Subcutaneous abdominal adipose tissue (tissue), 5 donors: ENCODE results near the gene ARMC5.

ENCODE experiments used
- H3K27ac ChIP-seq: one replicate; pipeline ENCODE4 v1.7.0; 2013; ENCODE audit warnings: low read depth, mild to moderate bottlenecking, inconsistent platforms, low read length, moderate library complexity
- H3K27me3 ChIP-seq, 5 donors: one replicate each; pipeline ENCODE4 v1.7.0; 2013; ENCODE audit warnings: low read length in 5 of 5, inconsistent platforms in 1 of 5; ENCODE audit not compliant: control insufficient read depth in 5 of 5, insufficient read depth in 4 of 5
- H3K36me3 ChIP-seq, 5 donors: one replicate each; pipeline ENCODE4 v1.7.0; 2013; ENCODE audit warnings: low read length in 5 of 5; ENCODE audit not compliant: control insufficient read depth in 5 of 5, insufficient read depth in 5 of 5
- H3K4me1 ChIP-seq, 5 donors: one replicate each; pipeline ENCODE4 v1.7.0; 2013; ENCODE audit warnings: low read length in 5 of 5, mild to moderate bottlenecking in 3 of 5, moderate library complexity in 1 of 5; ENCODE audit not compliant: control insufficient read depth in 5 of 5, insufficient read depth in 5 of 5
- H3K4me3 ChIP-seq, 5 donors: one replicate each; pipeline ENCODE4 v1.7.0; 2013; ENCODE audit warnings: low read length in 5 of 5, low read depth in 1 of 5
- H3K9ac ChIP-seq, 5 donors: one replicate each; pipeline ENCODE4 v1.7.0; 2013; ENCODE audit warnings: low read length in 5 of 5, mild to moderate bottlenecking in 4 of 5, moderate library complexity in 3 of 5
- H3K9me3 ChIP-seq, 5 donors: one replicate each; pipeline ENCODE4 v1.7.0; 2013; ENCODE audit warnings: low read length in 5 of 5; ENCODE audit not compliant: control insufficient read depth in 5 of 5
- donor health status: healthy.
- donor health status: healthy.
- donor health status: healthy.
- donor health status: healthy.
- donor health status: healthy.

The ARMC5 gene

GRCh38 chr16:31485571-31485970, 26.3 kb downstream of the ARMC5 start:
- Histone ChIP-seq H3K4me3 (no peak overlapping the region), H3K27ac (no peak overlapping the region), H3K36me3 (peaks cover 0 to 10% (median 9%) of the 10 kb centered on the region in 5 donors), H3K4me1 (peaks cover 3 to 26% (median 22%) of the 10 kb centered on the region in 5 donors), H3K9me3 (no peaks in the 10 kb centered on the region), H3K9ac (no peak overlapping the region), H3K27me3 (peaks cover 9 to 32% (median 30%) of the 10 kb centered on the region in 5 donors)

GRCh38 chr16:31486045-31486444, 26.7 kb downstream of the ARMC5 start:
- peaks cover 0 to 15% (median 13%) of the 10 kb centered on the region in 5 donors for H3K36me3 ChIP-seq
- peaks cover 3 to 22% (median 18%) of the 10 kb centered on the region in 5 donors for H3K4me1 ChIP-seq
- peaks cover 9 to 32% (median 30%) of the 10 kb centered on the region in 5 donors for H3K27me3 ChIP-seq
- no peak overlapping the region for H3K9ac ChIP-seq
- no peak overlapping the region for H3K4me3 ChIP-seq
- H3K27ac ChIP-seq: no peak overlapping the region
- no peaks in the 10 kb centered on the region for H3K9me3 ChIP-seq

- Histone ChIP-seq H3K4me3 (peak overlapping the region in 4 of 5 donors; percentile 65 to 77 (median 73)), H3K4me1 (peaks cover 3 to 21% (median 18%) of the 10 kb centered on the region in 5 donors), H3K27me3 (peaks cover 6 to 32% (median 30%) of the 10 kb centered on the region in 5 donors), H3K27ac (no peak overlapping the region), H3K36me3 (peaks cover 0 to 26% (median 22%) of the 10 kb centered on the region in 5 donors), H3K9me3 (no peaks in the 10 kb centered on the region), H3K9ac (peak overlapping the region in 3 of 5 donors; percentile 15 to 71 (median 60))
Observed at GRCh38 chr16:31487071-31487719, 27.9 kb downstream of the ARMC5 start.

- Histone ChIP-seq H3K36me3 (peaks cover 0 to 33% (median 29%) of the 10 kb centered on the region in 5 donors), H3K4me1 (peaks cover 3 to 21% (median 18%) of the 10 kb centered on the region in 5 donors), H3K27me3 (peaks cover 6 to 30% (median 30%) of the 10 kb centered on the region in 5 donors), H3K27ac (no peak overlapping the region), H3K9me3 (no peaks in the 10 kb centered on the region), H3K9ac (peak overlapping the region in 3 of 5 donors; percentile 15 to 71 (median 60)), H3K4me3 (peak overlapping the region; percentile 38 to 77 (median 70))
Observed at GRCh38 chr16:31487720-31488467, 28.6 kb downstream of the ARMC5 start.

GRCh38 chr16:31488468-31489297, 29.4 kb downstream of the ARMC5 start:
- Histone ChIP-seq H3K36me3 (peaks cover 0 to 41% (median 37%) of the 10 kb centered on the region in 5 donors), H3K27ac (no peak overlapping the region), H3K27me3 (peaks cover 6 to 30% (median 26%) of the 10 kb centered on the region in 5 donors), H3K4me1 (peaks cover 3 to 21% (median 18%) of the 10 kb centered on the region in 5 donors), H3K9ac (peak overlapping the region in 2 of 5 donors; percentile 60 to 71), H3K9me3 (no peaks in the 10 kb centered on the region), H3K4me3 (peak overlapping the region in 4 of 5 donors; percentile 65 to 77 (median 73))

GRCh38 chr16:31489298-31489564, 29.9 kb downstream of the ARMC5 start:
- Histone ChIP-seq H3K4me3 (no peak overlapping the region), H3K9ac (no peak overlapping the region), H3K9me3 (no peaks in the 10 kb centered on the region), H3K27me3 (peaks cover 6 to 30% (median 26%) of the 10 kb centered on the region in 5 donors), H3K27ac (no peak overlapping the region), H3K4me1 (peaks cover 3 to 21% (median 18%) of the 10 kb centered on the region in 5 donors), H3K36me3 (peaks cover 0 to 46% (median 42%) of the 10 kb centered on the region in 5 donors)

- Histone ChIP-seq H3K27ac (no peak overlapping the region), H3K9me3 (no peaks in the 10 kb centered on the region), H3K4me1 (peaks cover 3 to 21% (median 18%) of the 10 kb centered on the region in 5 donors), H3K9ac (no peak overlapping the region), H3K27me3 (peaks cover 6 to 25% (median 25%) of the 10 kb centered on the region in 5 donors), H3K4me3 (no peak overlapping the region), H3K36me3 (peaks cover 0 to 53% (median 48%) of the 10 kb centered on the region in 5 donors)
Observed at GRCh38 chr16:31489616-31490584, 30.6 kb downstream of the ARMC5 start.

- Histone ChIP-seq H3K9me3 (no peaks in the 10 kb centered on the region), H3K27ac (no peak overlapping the region), H3K4me3 (no peak overlapping the region), H3K36me3 (peaks cover 2 to 73% (median 68%) of the 10 kb centered on the region in 5 donors), H3K9ac (no peak overlapping the region), H3K27me3 (peaks cover 0 to 11% (median 9%) of the 10 kb centered on the region in 5 donors), H3K4me1 (peaks cover 3 to 21% (median 18%) of the 10 kb centered on the region in 5 donors)
Observed at GRCh38 chr16:31491778-31492418, 32.6 kb downstream of the ARMC5 start.
